ENCODE results near the gene RUVBL1.

The RUVBL1 gene

GRCh38 chr3:128036119-128036518 lies 87.5 kb downstream of the RUVBL1 start:
- H3K4me3 ChIP-seq (ENCODE audit: low read depth, low read length), result no peak overlapping the region

- H3K4me3 ChIP-seq (ENCODE audit: low read depth, low read length), result no peak overlapping the region
Observed at GRCh38 chr3:128033102-128033501, 90.5 kb downstream of the RUVBL1 start.
